HCT116 (cell line): ENCODE measurements around the gene VSTM2L. TPM values are rescaled to one million over a fixed set of nuclear protein-coding genes. Genes with fewer than 3 reads are reported as not detected.

Experiments used
- ATAC-seq: fragments of 200-7000 bp; cut with Tn5 transposase; 2 replicates; pipeline ENCODE4 v1.9.1; 2020; ENCODE audit warnings: mild to moderate bottlenecking, moderate library complexity
- BruUV-seq: library from RNA; stranded (reverse); fragments of 400-500 nt; replicated peaks from 2 replicates; lab custom pipeline; 2021; lab: Mats Ljungman, UMichigan
- CTCF ChIA-PET: fragments of 300-600 bp; sonication (Branson Sonifier 250); formaldehyde crosslinking; loops from one replicate; lab custom pipeline; 2021; ENCODE audit warnings: antibody characterized with exemption; lab: Charles Lee
- POLR2A ChIA-PET: fragments of 300-600, 350-600 bp; sonication (Branson Sonifier 250); formaldehyde crosslinking; loops from one replicate; lab custom pipeline; 2021; ENCODE audit warnings: antibody characterized with exemption; lab: Charles Lee
- RAD21 ChIA-PET, 2 experiments: fragments of 300-600 bp; sonication (Branson Sonifier 250); formaldehyde crosslinking; loops; one replicate each; lab custom pipeline; 2023; ENCODE audit warnings: low total read pairs in 2 of 2; ENCODE audit not compliant: uncharacterized antibody in 2 of 2, unreplicated experiment in 2 of 2, low non-redundant PET in 1 of 2; lab: Charles Lee
- DNase-seq: peaks from one replicate; pipeline ENCODE4 v3.0.0-alpha.2; 2010; ENCODE audit warnings: low read depth, low spot score
- H2AFZ ChIP-seq: fragments of 200-600 bp; shearing (Covaris generic), sonication (generic); 2 replicates; pipeline ENCODE4 v1.6.1; 2017; ENCODE audit warnings: low read depth, mixed run types, mixed read lengths, antibody characterized with exemption, low read length; ENCODE audit not compliant: poor library complexity, severe bottlenecking
- H3K27ac ChIP-seq: 2 replicates; pipeline ENCODE4 v1.5.1; 2012; ENCODE audit warnings: low read depth, low read length
- H3K27me3 ChIP-seq: fragments of 200-600 bp; sonication (generic); 2 replicates; pipeline ENCODE4 v1.6.1; 2016; ENCODE audit warnings: mixed run types, low read length, mixed read lengths; ENCODE audit not compliant: insufficient read depth
- H3K36me3 ChIP-seq, 2 experiments: fragments of 200-500 bp in 1 of 2; fragments of 200-600 bp in 1 of 2; sonication (Bioruptor generic) in 1 of 2; sonication (generic) in 1 of 2; 2 replicates each; pipeline versions ENCODE4 v1.5.1 to v1.6.1; 2014 to 2016; ENCODE audit warnings: low read length in 2 of 2, inconsistent platforms in 1 of 2, mixed read lengths in 1 of 2, mixed run types in 1 of 2; ENCODE audit not compliant: insufficient read depth in 2 of 2, control insufficient read depth in 1 of 2
- H3K4me1 ChIP-seq, 2 experiments: fragments of 200-600 bp in 1 of 2; sonication (generic) in 1 of 2; 2 replicates each; pipeline versions ENCODE4 v1.5.1 to v1.6.1; 2012 to 2017; ENCODE audit warnings: low read length in 2 of 2, inconsistent platforms in 1 of 2, mild to moderate bottlenecking in 1 of 2, mixed read lengths in 1 of 2, mixed run types in 1 of 2, moderate library complexity in 1 of 2; ENCODE audit not compliant: insufficient read depth in 2 of 2, control insufficient read depth in 1 of 2
- H3K4me2 ChIP-seq: fragments of 200-600 bp; sonication (generic); 2 replicates; pipeline ENCODE4 v1.6.1; 2017; ENCODE audit warnings: mixed run types, low read length, mixed read lengths
- H3K4me3 ChIP-seq, 2 experiments: fragments of 200-600 bp in 1 of 2; sonication (generic) in 1 of 2; replicated peaks in 1 of 2; 2 replicates each; pipeline ENCODE4 v1.5.1; 2011 to 2016; ENCODE audit warnings: low read length in 2 of 2, control low read depth in 1 of 2, low read depth in 1 of 2, mild to moderate bottlenecking in 1 of 2, mixed read lengths in 1 of 2, mixed run types in 1 of 2
- H3K79me2 ChIP-seq: fragments of 200-600 bp; sonication (generic); 2 replicates; pipeline ENCODE4 v1.6.1; 2017; ENCODE audit warnings: mild to moderate bottlenecking, mixed run types, low read length, moderate library complexity, mixed read lengths; ENCODE audit not compliant: insufficient read depth
- H3K9ac ChIP-seq: fragments of 200-600 bp; sonication (generic); 2 replicates; pipeline ENCODE4 v1.6.1; 2016; ENCODE audit warnings: low read length, mixed read lengths
- H3K9me2 ChIP-seq: fragments of 200-600 bp; sonication (generic), shearing (Covaris generic); 2 replicates; pipeline ENCODE4 v1.6.1; 2017; ENCODE audit warnings: mixed run types, mild to moderate bottlenecking, moderate library complexity; ENCODE audit not compliant: insufficient read depth
- H3K9me3 ChIP-seq, 2 experiments: fragments of 200-500 bp in 1 of 2; fragments of 200-600 bp in 1 of 2; sonication (Bioruptor generic) in 1 of 2; sonication (generic) in 1 of 2; 2 replicates each; pipeline ENCODE4 v1.6.1; 2014 to 2017; ENCODE audit warnings: low read length in 2 of 2, mixed read lengths in 2 of 2, inconsistent platforms in 1 of 2, low read depth in 1 of 2, mild to moderate bottlenecking in 1 of 2, mixed run types in 1 of 2, moderate library complexity in 1 of 2; ENCODE audit not compliant: control insufficient read depth in 1 of 2, insufficient read depth in 1 of 2
- H4K20me1 ChIP-seq: fragments of 200-600 bp; sonication (generic), shearing (Covaris generic); 2 replicates; pipeline ENCODE4 v1.6.1; 2017; ENCODE audit warnings: mixed run types, mild to moderate bottlenecking, moderate library complexity; ENCODE audit not compliant: insufficient read depth
- ATF3 ChIP-seq: IDR thresholded peaks from 2 replicates; pipeline ENCODE4 v1.6.1; 2012
- CEBPB ChIP-seq: IDR thresholded peaks from 2 replicates; pipeline ENCODE4 v1.6.1; 2012; ENCODE audit warnings: low read depth
- FOSL1 ChIP-seq: IDR thresholded peaks from 2 replicates; pipeline ENCODE4 v1.6.1; 2012; ENCODE audit warnings: low read depth
- JUND ChIP-seq: IDR thresholded peaks from 2 replicates; pipeline ENCODE4 v1.6.1; 2012
- MAX ChIP-seq: IDR thresholded peaks from 2 replicates; pipeline ENCODE4 v1.6.1; 2012
- POLR2A ChIP-seq: IDR thresholded peaks from 2 replicates; pipeline ENCODE4 v1.7.0; 2011; ENCODE audit warnings: borderline replicate concordance; ENCODE audit not compliant: insufficient read depth, insufficient read length; ENCODE audit errors: extremely low read depth
- POLR2AphosphoS5 ChIP-seq: IDR thresholded peaks from 2 replicates; pipeline ENCODE4 v1.6.1; 2011; ENCODE audit warnings: mild to moderate bottlenecking, low read depth, low read length, moderate library complexity
- SIN3A ChIP-seq: IDR thresholded peaks from 2 replicates; pipeline ENCODE4 v1.6.1; 2012; ENCODE audit warnings: low read depth
- SP1 ChIP-seq: IDR thresholded peaks from 2 replicates; pipeline ENCODE4 v1.6.1; 2012; ENCODE audit warnings: low read depth
- TCF7L2 ChIP-seq: IDR thresholded peaks from 2 replicates; pipeline ENCODE4 v1.7.0; 2011; ENCODE audit warnings: borderline replicate concordance, inconsistent platforms; ENCODE audit not compliant: insufficient read depth, insufficient read length; ENCODE audit errors: extremely low read depth
- YY1 ChIP-seq: IDR thresholded peaks from 2 replicates; pipeline ENCODE4 v1.6.1; 2011; ENCODE audit warnings: low read length, low read depth, moderate library complexity, mild to moderate bottlenecking; ENCODE audit not compliant: insufficient replicate concordance; ENCODE audit errors: extremely low read depth
- ZNF274 ChIP-seq: fragments of 200-500 bp; sonication (Bioruptor generic); IDR thresholded peaks from 2 replicates; pipeline ENCODE4 v1.6.1; 2014; ENCODE audit warnings: mild to moderate bottlenecking, low read depth, low read length, inconsistent platforms
- intact Hi-C: fragments of 100-400 bp; cut with micrococcal nuclease; formaldehyde crosslinking; loops from 2 replicates; pipeline ENCODE4 v1.10.0; 2022
- total RNA-seq: library from RNA; stranded (reverse); gene quantifications from one replicate; pipeline ENCODE4 v1.2.1, GENCODE V29; 2021; ENCODE audit not compliant: unreplicated experiment
- TF ChIP-seq, protein P1 (sequence below): IDR thresholded peaks from 2 replicates; pipeline ENCODE4 v1.6.1; 2011; ENCODE audit warnings: mild to moderate bottlenecking, low read length, moderate library complexity; ENCODE audit not compliant: insufficient replicate concordance; ENCODE audit errors: extremely low read depth

Gene VSTM2L
- total RNA-seq, 1 experiment from 2014 or later = 0.69 TPM

- Histone ChIP-seq H3K4me3 (no peak overlapping the region), H3K4me1 (no peaks in the 10 kb centered on the region), H3K27me3 (no peaks in the 10 kb centered on the region), H3K9ac (no peak overlapping the region), H3K9me3 (no peaks in the 10 kb centered on the region), H3K27ac (no peak overlapping the region), H2AFZ (no peak overlapping the region), H3K9me2 (no peaks in the 10 kb centered on the region), H4K20me1 (no peaks in the 10 kb centered on the region), H3K36me3 (no peaks in the 10 kb centered on the region), H3K79me2 (no peaks in the 10 kb centered on the region), H3K4me2 (no peak overlapping the region)
- no peak for TF ChIP-seq JUND
- TF ChIP-seq ATF3 = no peak
- no peak for TF ChIP-seq CEBPB
- no peak for TF ChIP-seq POLR2AphosphoS5
- no peak for TF ChIP-seq YY1
- TF ChIP-seq TCF7L2 = no peak
- TF ChIP-seq ZNF274 = no peak
- no peak for TF ChIP-seq SP1
- no peak for TF ChIP-seq FOSL1
- TF ChIP-seq MAX = no peak
- no peak for TF ChIP-seq SIN3A
- TF ChIP-seq, protein P1, sequence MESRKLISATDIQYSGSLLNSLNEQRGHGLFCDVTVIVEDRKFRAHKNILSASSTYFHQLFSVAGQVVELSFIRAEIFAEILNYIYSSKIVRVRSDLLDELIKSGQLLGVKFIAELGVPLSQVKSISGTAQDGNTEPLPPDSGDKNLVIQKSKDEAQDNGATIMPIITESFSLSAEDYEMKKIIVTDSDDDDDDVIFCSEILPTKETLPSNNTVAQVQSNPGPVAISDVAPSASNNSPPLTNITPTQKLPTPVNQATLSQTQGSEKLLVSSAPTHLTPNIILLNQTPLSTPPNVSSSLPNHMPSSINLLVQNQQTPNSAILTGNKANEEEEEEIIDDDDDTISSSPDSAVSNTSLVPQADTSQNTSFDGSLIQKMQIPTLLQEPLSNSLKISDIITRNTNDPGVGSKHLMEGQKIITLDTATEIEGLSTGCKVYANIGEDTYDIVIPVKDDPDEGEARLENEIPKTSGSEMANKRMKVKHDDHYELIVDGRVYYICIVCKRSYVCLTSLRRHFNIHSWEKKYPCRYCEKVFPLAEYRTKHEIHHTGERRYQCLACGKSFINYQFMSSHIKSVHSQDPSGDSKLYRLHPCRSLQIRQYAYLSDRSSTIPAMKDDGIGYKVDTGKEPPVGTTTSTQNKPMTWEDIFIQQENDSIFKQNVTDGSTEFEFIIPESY = no peak
- no peak for TF ChIP-seq POLR2A
- ATAC-seq (no peak), DNase-seq (no peak)
- ChIA-PET RAD21 (no interaction called here), CTCF (no interaction called here), POLR2A (no interaction called here)
- no TSS peak for BruUV-seq
- intact Hi-C loops = no loop called here
These were observed 17.9 kb upstream of the VSTM2L start for GRCh38 chr20:37885042-37885441.
